HUES64 (cell line): Measurements from ENCODE around the gene SHROOM3.
"Not testable (repeated sequence)": the region's sequence is repeated elsewhere in the genome, so short reads cannot be mapped to it uniquely, and the experiment has no call there.

Experiments
- H3K27ac ChIP-seq: 2 replicates; pipeline ENCODE4 v1.7.0; 2013; ENCODE audit warnings: low read depth, low read length, inconsistent platforms
- H3K27me3 ChIP-seq: 2 replicates; pipeline ENCODE4 v1.6.1; 2013; ENCODE audit warnings: mild to moderate bottlenecking, low read length; ENCODE audit not compliant: insufficient read depth
- H3K36me3 ChIP-seq: 2 replicates; pipeline ENCODE4 v1.6.1; 2013; ENCODE audit warnings: mild to moderate bottlenecking, low read length; ENCODE audit not compliant: insufficient read depth
- H3K4me1 ChIP-seq: 2 replicates; pipeline ENCODE4 v1.6.1; 2013; ENCODE audit warnings: mild to moderate bottlenecking, low read length, moderate library complexity; ENCODE audit not compliant: insufficient read depth
- H3K4me3 ChIP-seq: 2 replicates; pipeline ENCODE4 v1.5.1; 2013; ENCODE audit warnings: mild to moderate bottlenecking, low read length, moderate library complexity
- H3K9ac ChIP-seq: 2 replicates; pipeline ENCODE4 v1.6.1; 2013; ENCODE audit warnings: mild to moderate bottlenecking, low read depth, low read length
- H3K9me3 ChIP-seq: 2 replicates; pipeline ENCODE4 v1.6.1; 2013; ENCODE audit warnings: low read depth, low read length; ENCODE audit not compliant: insufficient read depth
- WGBS: fragments of 150-250, 120-280 bp; methylation state at CpG from one replicate; pipeline ENCODE4 v1.1.7; 2013; ENCODE audit warnings: missing lambda C conversion rate; 5-methylcytosine and 5-hydroxymethylcytosine counted together

SHROOM3 gene

DNA sequence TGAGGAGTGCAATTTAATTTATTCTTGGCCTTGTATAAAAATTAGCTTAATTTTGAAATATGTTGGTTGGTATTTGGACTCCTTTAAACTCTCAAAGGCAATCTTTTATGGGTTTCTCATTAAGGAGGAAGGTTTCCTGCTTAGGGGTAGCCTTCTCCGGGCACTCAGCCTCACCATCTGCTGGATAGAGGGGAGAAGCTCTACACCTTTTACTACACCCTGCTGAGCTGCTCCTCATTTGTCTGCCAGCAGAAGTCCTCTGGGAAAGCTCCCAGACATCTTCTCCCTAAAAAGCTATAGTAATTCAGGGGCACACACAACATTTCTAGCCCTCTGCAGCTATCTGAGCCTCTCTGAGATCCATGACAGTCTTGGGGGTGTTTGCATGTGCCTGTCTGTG, 283.8 kb downstream of the SHROOM3 start:
- Histone ChIP-seq H3K4me1 (peaks cover 43% of the 10 kb centered on the region), H3K9ac (no peak overlapping the region), H3K27ac (no peak overlapping the region), H3K27me3 (no peaks in the 10 kb centered on the region), H3K36me3 (peaks cover 14% of the 10 kb centered on the region), H3K4me3 (no peak overlapping the region), H3K9me3 (no peaks in the 10 kb centered on the region)
- no CpG with 5 or more reads among the region's 1 CpG for WGBS

GRCh38 chr4:76720121-76720520, 285.1 kb downstream of the SHROOM3 start:
- Histone ChIP-seq H3K4me3 (no peak overlapping the region), H3K4me1 (peaks cover 56% of the 10 kb centered on the region), H3K36me3 (peaks cover 10% of the 10 kb centered on the region; the same call in 1 of the 2 replicates), H3K9me3 (no peaks in the 10 kb centered on the region), H3K9ac (no peak overlapping the region), H3K27ac (no peak overlapping the region), H3K27me3 (no peaks in the 10 kb centered on the region)
- WGBS, result 85% methylated on average over 2 of the region's 2 CpGs

DNA sequence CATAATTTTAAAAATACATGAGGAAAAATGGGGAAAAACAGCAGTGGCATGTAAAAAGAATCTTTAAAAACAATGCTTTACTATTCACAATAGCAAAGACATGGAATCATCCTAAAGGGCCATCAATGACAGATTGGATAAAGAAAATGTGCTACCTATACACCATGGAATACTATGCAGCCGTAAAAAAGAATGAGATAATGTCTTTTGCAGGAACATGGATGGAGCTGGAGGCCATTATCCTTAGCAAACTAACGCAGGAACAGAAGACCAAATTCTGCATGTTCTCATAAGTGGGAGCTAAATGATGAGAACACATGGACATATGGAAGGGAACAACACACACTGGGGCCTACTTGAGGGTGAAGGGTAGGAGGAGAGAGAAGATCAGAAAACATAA, 287.1 kb downstream of the SHROOM3 start:
- not testable (repeated sequence) for H3K36me3 ChIP-seq, H3K27ac ChIP-seq, H3K9me3 ChIP-seq, H3K9ac ChIP-seq, H3K4me3 ChIP-seq, H3K27me3 ChIP-seq
- 94% methylated on average over 2 of the region's 2 CpGs for WGBS
- H3K4me1 ChIP-seq, result peaks cover 52% of the 10 kb centered on the region

- 95% methylated on average over 4 of the region's 4 CpGs for WGBS
- H3K27ac ChIP-seq, result no peak overlapping the region
- H3K27me3 ChIP-seq, result no peaks in the 10 kb centered on the region
- peaks cover 52% of the 10 kb centered on the region for H3K4me1 ChIP-seq
- no peaks in the 10 kb centered on the region for H3K9me3 ChIP-seq
- peaks cover 4% of the 10 kb centered on the region; the same call in 1 of the 2 replicates for H3K36me3 ChIP-seq
- H3K9ac ChIP-seq, result no peak overlapping the region
- no peak overlapping the region for H3K4me3 ChIP-seq
Observed at GRCh38 chr4:76722838-76723237, 287.8 kb downstream of the SHROOM3 start.

DNA sequence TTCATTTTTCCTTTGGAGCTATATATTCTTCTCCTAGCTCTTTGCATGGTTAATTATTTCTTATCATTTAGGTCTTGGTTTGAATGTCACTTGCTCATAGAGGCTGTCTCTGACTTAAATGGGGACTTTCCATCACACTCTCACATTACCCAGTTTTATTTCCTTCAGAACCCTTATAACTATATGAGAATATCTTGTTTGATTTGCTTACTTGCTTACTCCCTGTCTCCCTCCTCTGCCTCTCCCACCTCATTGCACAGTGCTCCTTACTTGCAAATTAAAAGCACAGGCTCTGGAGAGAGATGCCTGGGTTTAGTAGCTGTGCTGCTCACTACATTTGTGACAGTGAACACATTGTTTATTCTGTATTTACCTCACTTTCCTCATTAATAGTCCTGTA, 288.3 kb downstream of the SHROOM3 start:
- Histone ChIP-seq H3K4me3 (no peak overlapping the region), H3K27ac (peak overlapping the region; percentile 61), H3K9me3 (no peaks in the 10 kb centered on the region), H3K27me3 (no peaks in the 10 kb centered on the region), H3K9ac (peak overlapping the region; percentile 21; the same call in 1 of the 2 replicates), H3K4me1 (peaks cover 49% of the 10 kb centered on the region), H3K36me3 (peaks cover 4% of the 10 kb centered on the region; the same call in 1 of the 2 replicates)

- WGBS, result 75% methylated on average over 2 of the region's 2 CpGs
- peak overlapping the region; percentile 61 for H3K27ac ChIP-seq
- peak overlapping the region; percentile 21; the same call in 1 of the 2 replicates for H3K9ac ChIP-seq
Observed at GRCh38 chr4:76723924-76724323, 288.9 kb downstream of the SHROOM3 start.

GRCh38 chr4:76725039-76725438, 290.0 kb downstream of the SHROOM3 start:
- Histone ChIP-seq H3K27ac (no peak overlapping the region), H3K27me3 (no peaks in the 10 kb centered on the region), H3K9me3 (no peaks in the 10 kb centered on the region)

More at GRCh38 chr4:76723924-76724323, 288.9 kb downstream of the SHROOM3 start:
- Histone ChIP-seq H3K36me3 (peaks cover 4% of the 10 kb centered on the region; the same call in 1 of the 2 replicates), H3K4me3 (no peak overlapping the region), H3K9me3 (no peaks in the 10 kb centered on the region), H3K4me1 (peaks cover 49% of the 10 kb centered on the region), H3K27me3 (no peaks in the 10 kb centered on the region)

DNA sequence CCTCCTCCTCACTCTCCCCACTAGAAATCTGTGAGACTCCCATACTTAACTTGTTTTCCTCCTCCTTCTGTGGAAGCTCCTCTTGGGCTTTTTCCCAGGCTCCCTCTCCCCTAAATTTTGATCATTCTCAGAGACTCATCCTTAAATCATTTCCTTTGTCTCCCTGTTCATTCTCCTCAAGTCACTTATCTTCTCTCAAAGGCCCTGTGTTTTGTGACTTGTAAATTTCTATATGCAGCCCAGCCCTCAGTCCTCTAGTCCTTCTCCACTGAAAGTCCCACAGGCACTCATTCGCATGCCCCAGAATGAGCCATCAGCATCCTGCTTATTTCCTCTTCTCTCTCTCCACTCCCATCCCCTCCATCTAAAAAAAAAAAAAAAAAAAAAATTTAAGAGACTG, 291.1 kb downstream of the SHROOM3 start:
- H3K9ac ChIP-seq, result no peak overlapping the region
- WGBS, result 78% methylated on average over 1 of the region's 1 CpG
- H3K4me1 ChIP-seq, result peaks cover 61% of the 10 kb centered on the region

More at GRCh38 chr4:76725039-76725438, 290.0 kb downstream of the SHROOM3 start:
- 70% methylated on average over 2 of the region's 2 CpGs for WGBS
- Histone ChIP-seq H3K4me3 (no peak overlapping the region), H3K36me3 (peaks cover 4% of the 10 kb centered on the region; the same call in 1 of the 2 replicates), H3K9ac (no peak overlapping the region), H3K4me1 (peaks cover 50% of the 10 kb centered on the region)

DNA sequence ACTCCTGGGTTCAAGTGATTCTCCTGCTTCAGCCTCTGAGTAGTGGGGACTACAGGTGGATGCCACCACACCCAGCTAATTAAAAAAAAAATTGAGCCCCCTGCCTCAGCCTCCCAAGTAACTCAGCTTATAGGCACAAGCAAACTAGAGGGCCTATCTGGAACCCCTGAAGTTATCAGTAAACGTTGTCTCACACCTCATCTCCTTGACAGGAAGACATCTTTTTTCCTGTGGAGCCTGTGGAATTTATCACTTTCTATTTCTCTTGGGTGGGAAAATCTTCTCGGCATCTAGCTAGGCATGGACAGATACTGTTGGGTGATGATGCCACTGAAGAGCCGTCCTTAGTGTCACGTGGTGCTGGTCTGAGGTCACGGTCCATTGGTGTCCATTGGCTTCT, 291.6 kb downstream of the SHROOM3 start:
- WGBS, result 92% methylated on average over 5 of the region's 5 CpGs
- H3K27ac ChIP-seq, result no peak overlapping the region
- H3K27me3 ChIP-seq, result no peaks in the 10 kb centered on the region
- H3K9ac ChIP-seq, result no peak overlapping the region
- no peaks in the 10 kb centered on the region for H3K9me3 ChIP-seq
- peaks cover 11% of the 10 kb centered on the region for H3K36me3 ChIP-seq
- no peak overlapping the region for H3K4me3 ChIP-seq
- peaks cover 61% of the 10 kb centered on the region for H3K4me1 ChIP-seq

More for the DNA sequence above, 291.1 kb downstream of the SHROOM3 start:
- no peaks in the 10 kb centered on the region for H3K9me3 ChIP-seq
- H3K4me3 ChIP-seq, result no peak overlapping the region
- peaks cover 9% of the 10 kb centered on the region; the same call in 1 of the 2 replicates for H3K36me3 ChIP-seq
- no peaks in the 10 kb centered on the region for H3K27me3 ChIP-seq
- H3K27ac ChIP-seq, result no peak overlapping the region

DNA sequence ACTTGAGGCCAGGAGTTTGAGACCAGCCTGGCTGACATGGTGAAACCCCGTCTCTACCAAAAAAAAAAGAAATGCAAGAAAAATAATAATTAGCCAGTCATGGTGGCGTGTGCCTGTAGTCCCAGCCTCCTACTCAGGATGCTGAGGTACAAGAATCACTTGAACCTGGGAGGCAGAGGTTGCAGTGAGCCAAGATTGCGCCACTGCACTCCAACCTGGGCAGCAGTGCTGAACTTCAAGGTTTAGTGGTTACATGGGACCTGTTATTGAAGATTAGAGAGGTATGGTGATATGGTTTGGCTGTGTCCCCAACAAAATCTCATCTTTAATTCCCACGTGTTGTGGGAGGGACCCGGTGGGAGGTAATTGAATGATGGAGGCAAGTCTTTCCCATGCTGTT, 292.9 kb downstream of the SHROOM3 start:
- WGBS, result 97% methylated on average over 5 of the region's 5 CpGs
- not testable (repeated sequence) for H3K9me3 ChIP-seq, H3K27me3 ChIP-seq, H3K9ac ChIP-seq, H3K27ac ChIP-seq, H3K4me3 ChIP-seq
- Histone ChIP-seq H3K4me1 (peaks cover 66% of the 10 kb centered on the region), H3K36me3 (peaks cover 20% of the 10 kb centered on the region)

DNA sequence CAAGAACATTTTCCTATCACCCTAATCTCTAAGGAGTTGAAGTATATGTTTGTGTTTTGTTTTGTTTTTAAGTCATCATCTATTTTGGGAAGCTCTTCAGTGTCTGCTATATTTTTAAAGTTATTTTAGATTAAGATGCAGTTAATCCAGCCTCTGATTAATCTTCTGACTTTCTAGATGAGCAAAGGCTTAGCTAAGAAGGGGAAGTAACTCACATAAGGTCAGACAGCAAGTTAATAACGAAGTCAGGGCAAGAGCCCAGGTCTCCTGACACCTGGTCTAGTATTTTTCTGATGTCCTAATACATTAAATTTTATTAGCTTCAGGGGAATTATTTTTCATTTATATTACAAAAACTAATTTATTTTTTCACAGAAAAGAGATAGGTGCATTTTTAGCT, 294.4 kb downstream of the SHROOM3 start:
- WGBS, result 80% methylated on average over 1 of the region's 1 CpG
- peaks cover 55% of the 10 kb centered on the region for H3K4me1 ChIP-seq
- peak overlapping the region; percentile 87 for H3K27ac ChIP-seq
- H3K9ac ChIP-seq, result peak overlapping the region; percentile 39; the same call in 1 of the 2 replicates
- no peaks in the 10 kb centered on the region for H3K27me3 ChIP-seq
- 0 out of 2 replicates have a peak overlapping the region, but pooled peaks have one; percentile 7 for H3K4me3 ChIP-seq
- peaks cover 23% of the 10 kb centered on the region for H3K36me3 ChIP-seq
- H3K9me3 ChIP-seq, result no peaks in the 10 kb centered on the region

DNA sequence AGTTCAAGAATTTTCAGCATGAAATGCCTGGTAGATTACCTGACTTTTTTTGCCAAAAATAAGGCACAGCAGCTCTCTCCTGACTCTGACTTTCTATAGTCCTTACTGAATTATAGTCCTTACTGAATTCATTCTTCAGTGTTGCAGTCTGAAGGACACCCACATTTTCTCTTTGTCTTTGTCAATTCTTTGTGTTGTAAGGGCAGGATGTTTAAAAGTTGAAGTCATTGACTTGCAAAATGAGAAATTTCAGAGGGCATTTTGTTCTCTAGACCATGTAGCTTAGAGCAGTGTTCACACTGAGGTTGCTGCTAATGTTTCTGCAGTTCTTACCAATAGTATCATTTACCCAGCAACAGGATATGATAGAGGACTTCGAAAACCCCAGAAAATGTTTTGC, 295.0 kb downstream of the SHROOM3 start:
- Histone ChIP-seq H3K4me3 (0 out of 2 replicates have a peak overlapping the region, but pooled peaks have one; percentile 7), H3K36me3 (peaks cover 26% of the 10 kb centered on the region), H3K9ac (peak overlapping the region; percentile 39; the same call in 1 of the 2 replicates), H3K4me1 (peaks cover 49% of the 10 kb centered on the region), H3K27me3 (no peaks in the 10 kb centered on the region), H3K9me3 (no peaks in the 10 kb centered on the region), H3K27ac (peak overlapping the region; percentile 87)
- no CpG with 5 or more reads among the region's 1 CpG for WGBS
